Smooth muscle cell (in vitro differentiated cells): ENCODE data around the gene LPAR5. TPM values are rescaled to one million over a fixed set of nuclear protein-coding genes. Genes with fewer than 3 reads are reported as not detected.

Experiments used
- DNase-seq: peaks from one replicate; lab custom pipeline; 2025; ENCODE audit not compliant: unreplicated experiment; lab: John Stamatoyannopoulos, UW
- H2AFZ ChIP-seq: fragments of 200-600 bp; sonication (generic); 2 replicates; pipeline ENCODE4 v1.6.0; 2016; ENCODE audit warnings: antibody characterized with exemption, low read depth, mild to moderate bottlenecking
- H3F3A ChIP-seq: fragments of 200-600 bp; sonication (generic); 2 replicates; pipeline ENCODE4 v1.6.0; 2017; ENCODE audit warnings: antibody characterized with exemption, low read depth
- H3K27ac ChIP-seq: fragments of 200-600 bp; sonication (generic); 2 replicates; pipeline ENCODE4 v1.5.1; 2016; ENCODE audit warnings: low read depth, mild to moderate bottlenecking
- H3K27me3 ChIP-seq: fragments of 200-600 bp; sonication (generic); 2 replicates; pipeline ENCODE4 v1.6.1; 2016; ENCODE audit warnings: low read depth, mild to moderate bottlenecking
- H3K36me3 ChIP-seq: fragments of 200-600 bp; sonication (generic); 2 replicates; pipeline ENCODE4 v1.5.1; 2016; ENCODE audit warnings: low read depth
- H3K4me1 ChIP-seq: fragments of 200-600 bp; sonication (generic); 2 replicates; pipeline ENCODE4 v1.5.1; 2016; ENCODE audit warnings: low read depth
- H3K4me2 ChIP-seq: fragments of 200-600 bp; sonication (generic); 2 replicates; pipeline ENCODE4 v1.6.0; 2016; ENCODE audit warnings: mild to moderate bottlenecking
- H3K4me3 ChIP-seq: fragments of 200-600 bp; sonication (generic); 2 replicates; pipeline ENCODE4 v1.5.1; 2016; ENCODE audit warnings: mild to moderate bottlenecking
- H3K79me2 ChIP-seq: fragments of 200-600 bp; sonication (generic); 2 replicates; pipeline ENCODE4 v1.6.0; 2016; ENCODE audit warnings: low read depth, mild to moderate bottlenecking
- H3K9ac ChIP-seq: fragments of 200-600 bp; sonication (generic); 2 replicates; pipeline ENCODE4 v1.6.0; 2016; ENCODE audit warnings: low read depth
- H3K9me3 ChIP-seq: fragments of 200-600 bp; sonication (generic); replicated peaks from 2 replicates; pipeline ENCODE4 v1.5.1; 2016; ENCODE audit warnings: low read depth
- H4K20me1 ChIP-seq: fragments of 200-600 bp; sonication (generic); 2 replicates; pipeline ENCODE4 v1.6.0; 2016; ENCODE audit warnings: low read depth
- CTCF ChIP-seq: fragments of 200-600 bp; sonication (generic); IDR thresholded peaks from 2 replicates; pipeline ENCODE4 v1.5.1; 2017; ENCODE audit warnings: borderline replicate concordance, mild to moderate bottlenecking, antibody characterized with exemption; ENCODE audit not compliant: insufficient read depth, poor library complexity, severe bottlenecking
- WGBS: methylation state at CpG from one replicate; pipeline ENCODE4 v1.1.7; 2016; ENCODE audit warnings: low lambda C conversion rate; 5-methylcytosine and 5-hydroxymethylcytosine counted together
- polyA plus RNA-seq: library from polyadenylated mRNA; unstranded; fragments of >200 nt; fragmentation: Nextera tagmentation; extraction: Ambion mirVana; gene quantifications from 2 replicates; pipeline ENCODE4 v1.2.1, GENCODE V29; 2016
- total RNA-seq: library from RNA; depleted of rRNA; stranded (reverse); fragments of >200 nt; gene quantifications from 2 replicates; pipeline ENCODE4 v1.2.3, GENCODE V29; 2014

Gene LPAR5
- total and polyA plus RNA-seq, 2 experiments from 2014 or later, result 1.8 to 2.0 TPM

DNA sequence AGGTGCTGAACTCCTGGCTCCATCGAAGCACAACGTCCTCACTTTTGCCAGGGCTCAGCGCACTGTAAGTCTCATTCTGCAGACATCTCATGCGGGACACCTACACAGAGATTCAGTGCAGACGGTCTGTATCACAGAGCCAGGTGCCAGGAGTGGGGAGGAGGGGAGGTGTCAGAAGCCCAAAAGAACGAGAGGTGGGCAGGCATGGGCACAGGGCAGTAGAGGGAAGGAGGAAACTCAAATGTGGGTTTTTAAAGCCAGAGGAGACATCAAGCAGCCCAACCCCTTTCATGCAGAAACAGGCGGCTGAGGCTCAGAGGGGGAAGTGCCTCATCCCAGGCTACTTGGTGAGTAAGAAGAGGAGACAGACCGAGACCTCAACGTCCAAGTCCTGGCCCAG lies 2.5 kb upstream of the LPAR5 start:
- WGBS, result 70% methylated on average over 9 of the region's 9 CpGs
- TF ChIP-seq CTCF, result no peak

DNA sequence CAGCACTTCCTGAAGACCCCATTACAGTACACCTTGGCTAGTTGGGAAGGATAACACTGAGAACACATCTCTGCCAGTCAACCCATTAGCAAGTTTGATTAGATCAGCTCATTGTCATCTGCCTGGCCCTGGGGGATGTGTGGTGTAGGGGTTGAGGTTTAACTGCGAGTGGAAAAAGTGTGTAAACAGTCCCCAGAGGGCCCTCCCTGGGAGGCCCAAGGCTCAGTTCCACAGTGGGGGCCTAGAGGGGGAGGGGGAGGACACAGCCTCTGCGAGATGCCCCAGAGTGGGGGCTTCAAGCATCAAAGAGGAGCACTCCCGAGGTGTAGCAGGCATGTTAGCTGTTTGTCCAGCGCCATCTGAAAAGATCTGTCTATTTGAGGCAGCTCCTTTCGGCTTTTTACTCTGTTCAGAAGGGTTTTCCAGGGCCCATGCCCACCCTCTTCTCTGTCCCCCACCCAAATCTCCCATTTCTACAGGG lies 344 bp downstream of the LPAR5 start:
- Histone ChIP-seq H3K79me2 (no peaks in the 10 kb centered on the region), H3K27ac (peak overlapping the region; percentile 64), H3K36me3 (no peaks in the 10 kb centered on the region), H3K27me3 (no peaks in the 10 kb centered on the region), H2AFZ (peak overlapping the region; percentile 54), H3K4me3 (peak overlapping the region; percentile 6), H3F3A (no peaks in the 10 kb centered on the region), H4K20me1 (no peaks in the 10 kb centered on the region), H3K9me3 (no peaks in the 10 kb centered on the region), H3K4me2 (peak overlapping the region; percentile 79), H3K4me1 (peaks cover 18% of the 10 kb centered on the region), H3K9ac (peak overlapping the region; percentile 21)
- DNase-seq, result no peak
- no peak for TF ChIP-seq CTCF
- 51% methylated on average over 4 of the region's 5 CpGs for WGBS

More for the DNA sequence above, 2.5 kb upstream of the LPAR5 start:
- H4K20me1 ChIP-seq, result no peaks in the 10 kb centered on the region
- H3K4me1 ChIP-seq, result peaks cover 6% of the 10 kb centered on the region
- no peaks in the 10 kb centered on the region for H3F3A ChIP-seq
- no peak overlapping the region for H3K4me3 ChIP-seq
- H3K9ac ChIP-seq, result no peak overlapping the region
- H3K36me3 ChIP-seq, result no peaks in the 10 kb centered on the region
- no peak for DNase-seq
- H3K4me2 ChIP-seq, result no peak overlapping the region
- H3K27ac ChIP-seq, result no peak overlapping the region
- H3K9me3 ChIP-seq, result no peaks in the 10 kb centered on the region
- H3K27me3 ChIP-seq, result no peaks in the 10 kb centered on the region
- H3K79me2 ChIP-seq, result no peaks in the 10 kb centered on the region
- H2AFZ ChIP-seq, result no peak overlapping the region

GRCh38 chr12:6632026-6632983 lies 3.5 kb downstream of the LPAR5 start:
- Histone ChIP-seq H3K79me2 (no peaks in the 10 kb centered on the region), H2AFZ (peak overlapping the region; percentile 90), H3K27me3 (no peaks in the 10 kb centered on the region), H3K4me1 (peaks cover 18% of the 10 kb centered on the region), H3K9ac (no peak overlapping the region), H3K9me3 (no peaks in the 10 kb centered on the region), H3K4me3 (no peak overlapping the region), H3K27ac (peak overlapping the region; percentile 47), H4K20me1 (no peaks in the 10 kb centered on the region), H3F3A (no peaks in the 10 kb centered on the region), H3K4me2 (no peak overlapping the region), H3K36me3 (no peaks in the 10 kb centered on the region)
- WGBS, result 70% methylated on average over 21 of the region's 21 CpGs
- DNase-seq, result no peak
- TF ChIP-seq CTCF, result no peak

- peaks cover 18% of the 10 kb centered on the region for H3K4me1 ChIP-seq
- no peaks in the 10 kb centered on the region for H3K9me3 ChIP-seq
- H4K20me1 ChIP-seq, result no peaks in the 10 kb centered on the region
- H3K27me3 ChIP-seq, result no peaks in the 10 kb centered on the region
- no peaks in the 10 kb centered on the region for H3K79me2 ChIP-seq
- no peak overlapping the region for H3K4me3 ChIP-seq
- H3K36me3 ChIP-seq, result no peaks in the 10 kb centered on the region
- no peak for DNase-seq
- no peak overlapping the region for H3K4me2 ChIP-seq
- no peak overlapping the region for H2AFZ ChIP-seq
- no peak overlapping the region for H3K27ac ChIP-seq
- WGBS, result 89% methylated on average over 3 of the region's 3 CpGs
- TF ChIP-seq CTCF, result no peak
- H3F3A ChIP-seq, result no peaks in the 10 kb centered on the region
- H3K9ac ChIP-seq, result no peak overlapping the region
Observed at GRCh38 chr12:6631549-6631961, 4.2 kb downstream of the LPAR5 start.
